NCI-H524 treated with DMSO at 0.1 percent for 48 hours (cell line): Measurements from ENCODE around the gene SUSD5.

Experiments
- DNase-seq: peaks from one replicate; lab custom pipeline; 2025; lab: John Stamatoyannopoulos, UW

SUSD5 gene

GRCh38 chr3:33218446-33219174, at the start of gene SUSD5:
SUSD5 (minus strand) TSS chr3:33218810; CDS start chr3:33218797, 13 bp downstream.
- no peak for DNase-seq

GRCh38 chr3:33260104-33260503, 41.5 kb upstream of the SUSD5 start:
- DNase-seq, result no peak

- peak; percentile 17 for DNase-seq
These were observed 37.6 kb upstream of the SUSD5 start for GRCh38 chr3:33256249-33256648.

GRCh38 chr3:33250712-33251111, 32.1 kb upstream of the SUSD5 start:
- DNase-seq, result no peak

GRCh38 chr3:33246786-33247185, 28.2 kb upstream of the SUSD5 start:
- DNase-seq, result no peak

GRCh38 chr3:33240261-33240660, 21.7 kb upstream of the SUSD5 start:
- DNase-seq, result no peak

GRCh38 chr3:33238923-33239322, 20.3 kb upstream of the SUSD5 start:
- no peak for DNase-seq

- DNase-seq, result no peak
These were observed 18.8 kb upstream of the SUSD5 start for GRCh38 chr3:33237439-33237838.

- no peak for DNase-seq
These were observed 17.4 kb upstream of the SUSD5 start for GRCh38 chr3:33236005-33236404.

- DNase-seq, result no peak
These were observed 15.3 kb upstream of the SUSD5 start for GRCh38 chr3:33233884-33234283.

GRCh38 chr3:33231756-33232465, 13.3 kb upstream of the SUSD5 start:
- no peak for DNase-seq

- DNase-seq, result no peak
These were observed 11.3 kb upstream of the SUSD5 start for GRCh38 chr3:33229947-33230346.

- no peak for DNase-seq
These were observed 10.5 kb upstream of the SUSD5 start for GRCh38 chr3:33229066-33229465.

- DNase-seq, result no peak
These were observed 2.6 kb upstream of the SUSD5 start for GRCh38 chr3:33221241-33221640.

GRCh38 chr3:33219175-33219487, 521 bp upstream of the SUSD5 start:
- no peak for DNase-seq

GRCh38 chr3:33217866-33218445, 654 bp downstream of the SUSD5 start:
- DNase-seq, result no peak

GRCh38 chr3:33215739-33216138, 2.9 kb downstream of the SUSD5 start:
- no peak for DNase-seq

GRCh38 chr3:33212406-33212805, 6.2 kb downstream of the SUSD5 start:
- no peak for DNase-seq

- DNase-seq, result no peak
These were observed 7.2 kb downstream of the SUSD5 start for GRCh38 chr3:33211444-33211843.

GRCh38 chr3:33209357-33209756, 9.3 kb downstream of the SUSD5 start:
- no peak for DNase-seq

GRCh38 chr3:33202711-33203457, 15.7 kb downstream of the SUSD5 start:
- no peak for DNase-seq

GRCh38 chr3:33201195-33201594, 17.4 kb downstream of the SUSD5 start:
- no peak for DNase-seq

- no peak for DNase-seq
These were observed 22.1 kb downstream of the SUSD5 start for GRCh38 chr3:33196538-33196937.
